Measurements from ENCODE around the gene SLC4A8. TPM values are rescaled to one million over a fixed set of nuclear protein-coding genes. Genes with fewer than 3 reads are reported as not detected.

The SLC4A8 gene
- total and polyA plus RNA-seq, 8 donors = 1.0 to 5.5 (median 2.7) TPM

DNA sequence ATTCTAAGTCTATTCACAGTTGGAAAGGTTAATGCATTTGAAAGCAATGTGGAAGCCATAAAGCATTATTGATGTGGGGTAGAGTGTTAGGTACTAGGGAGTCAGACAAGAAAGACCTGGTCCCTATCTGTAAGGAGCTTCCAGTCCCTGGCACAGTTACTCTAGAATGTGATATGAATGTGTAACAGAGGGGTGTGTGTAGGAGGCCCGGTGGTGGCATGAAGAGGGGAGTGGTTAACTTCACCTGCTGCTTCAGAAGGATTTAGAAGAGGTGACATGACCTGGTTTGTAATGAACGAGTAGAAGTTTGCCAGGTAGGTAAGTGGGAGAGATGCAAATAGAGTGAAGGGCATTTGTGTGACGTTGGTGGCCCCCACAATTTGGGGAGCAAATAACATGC lies 18.3 kb upstream of the SLC4A8 start:
- no peaks in the 10 kb centered on the region for H3K27me3 ChIP-seq
- H3K4me3 ChIP-seq = no peak overlapping the region
- DNase-seq (no peak), ATAC-seq (peak in 1 of 4 donors; percentile 31), FAIRE-seq (no peak)
- intact Hi-C loops (cut with DNase I) = no loop called here
- 62 to 65% methylated on average over 3 of the region's 3 CpGs for WGBS, 2 donors
- no peaks in the 10 kb centered on the region for H3K36me3 ChIP-seq
- H3K4me1 ChIP-seq = no peaks in the 10 kb centered on the region
- H3K27ac ChIP-seq = no peak overlapping the region
- TF ChIP-seq, protein P1, sequence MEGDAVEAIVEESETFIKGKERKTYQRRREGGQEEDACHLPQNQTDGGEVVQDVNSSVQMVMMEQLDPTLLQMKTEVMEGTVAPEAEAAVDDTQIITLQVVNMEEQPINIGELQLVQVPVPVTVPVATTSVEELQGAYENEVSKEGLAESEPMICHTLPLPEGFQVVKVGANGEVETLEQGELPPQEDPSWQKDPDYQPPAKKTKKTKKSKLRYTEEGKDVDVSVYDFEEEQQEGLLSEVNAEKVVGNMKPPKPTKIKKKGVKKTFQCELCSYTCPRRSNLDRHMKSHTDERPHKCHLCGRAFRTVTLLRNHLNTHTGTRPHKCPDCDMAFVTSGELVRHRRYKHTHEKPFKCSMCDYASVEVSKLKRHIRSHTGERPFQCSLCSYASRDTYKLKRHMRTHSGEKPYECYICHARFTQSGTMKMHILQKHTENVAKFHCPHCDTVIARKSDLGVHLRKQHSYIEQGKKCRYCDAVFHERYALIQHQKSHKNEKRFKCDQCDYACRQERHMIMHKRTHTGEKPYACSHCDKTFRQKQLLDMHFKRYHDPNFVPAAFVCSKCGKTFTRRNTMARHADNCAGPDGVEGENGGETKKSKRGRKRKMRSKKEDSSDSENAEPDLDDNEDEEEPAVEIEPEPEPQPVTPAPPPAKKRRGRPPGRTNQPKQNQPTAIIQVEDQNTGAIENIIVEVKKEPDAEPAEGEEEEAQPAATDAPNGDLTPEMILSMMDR (IDR thresholded peaks at IDR 0.05) = no peak
- no peaks in the 10 kb centered on the region for H3K9me3 ChIP-seq

DNA sequence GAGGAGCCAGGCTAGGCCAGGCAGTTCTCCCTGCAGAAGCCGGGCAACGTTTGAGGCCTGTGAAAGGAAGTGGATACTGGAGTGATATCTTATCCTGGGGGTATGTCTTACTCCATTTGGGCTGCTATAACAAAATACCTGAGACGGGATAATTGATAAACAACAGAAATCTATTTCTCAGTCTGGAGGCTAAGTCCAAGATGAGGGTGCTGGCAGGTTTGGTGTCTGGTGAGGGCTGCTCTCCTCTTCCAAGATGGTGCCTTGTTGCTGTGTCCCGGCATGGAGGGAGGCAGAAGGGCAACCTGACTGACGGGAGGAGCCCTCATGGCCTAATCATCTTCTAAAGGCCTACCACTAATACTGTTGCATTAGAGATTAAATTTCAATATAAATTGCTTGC lies 17.8 kb upstream of the SLC4A8 start:
- Histone ChIP-seq H3K27ac (no peak overlapping the region), H3K36me3 (no peaks in the 10 kb centered on the region), H3K4me1 (no peaks in the 10 kb centered on the region), H3K9me3 (no peaks in the 10 kb centered on the region), H3K4me3 (no peak overlapping the region), H3K27me3 (no peaks in the 10 kb centered on the region)
- FAIRE-seq (no peak), DNase-seq (no peak), ATAC-seq (no peak)
- intact Hi-C loops (cut with DNase I) = no loop called here
- TF ChIP-seq, protein P1 (IDR thresholded peaks at IDR 0.05) = no peak
- 94% methylated on average over 5 of the region's 5 CpGs for WGBS, 2 donors

DNA sequence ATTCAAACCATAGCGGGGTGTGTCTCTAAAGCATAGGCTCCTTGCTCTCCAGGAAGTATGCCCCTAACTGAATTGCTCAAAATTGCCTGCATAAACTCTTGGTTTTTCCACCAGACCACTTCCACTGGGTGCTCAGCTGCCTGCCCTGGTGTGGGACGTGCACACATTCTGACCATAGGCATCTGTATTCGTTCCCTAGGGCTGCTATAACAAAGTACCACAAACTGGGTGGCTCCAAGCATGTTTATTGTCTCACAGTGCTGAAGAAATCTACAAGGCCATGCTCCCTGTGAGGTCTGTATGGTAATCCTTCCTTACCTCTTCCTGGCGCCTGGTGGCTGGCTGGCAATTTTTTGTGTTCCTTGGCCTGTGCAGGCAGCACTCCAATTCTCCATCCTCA lies 17.0 kb upstream of the SLC4A8 start:
- 66 to 70% methylated on average over 4 of the region's 4 CpGs for WGBS, 2 donors
- Histone ChIP-seq H3K9me3 (no peaks in the 10 kb centered on the region), H3K4me1 (no peaks in the 10 kb centered on the region), H3K4me3 (no peak overlapping the region), H3K27ac (no peak overlapping the region), H3K27me3 (no peaks in the 10 kb centered on the region), H3K36me3 (no peaks in the 10 kb centered on the region)
- TF ChIP-seq, protein P1 (IDR thresholded peaks at IDR 0.05) = no peak
- FAIRE-seq (no peak), ATAC-seq (no peak), DNase-seq (no peak)
- intact Hi-C loops (cut with DNase I) = no loop called here

DNA sequence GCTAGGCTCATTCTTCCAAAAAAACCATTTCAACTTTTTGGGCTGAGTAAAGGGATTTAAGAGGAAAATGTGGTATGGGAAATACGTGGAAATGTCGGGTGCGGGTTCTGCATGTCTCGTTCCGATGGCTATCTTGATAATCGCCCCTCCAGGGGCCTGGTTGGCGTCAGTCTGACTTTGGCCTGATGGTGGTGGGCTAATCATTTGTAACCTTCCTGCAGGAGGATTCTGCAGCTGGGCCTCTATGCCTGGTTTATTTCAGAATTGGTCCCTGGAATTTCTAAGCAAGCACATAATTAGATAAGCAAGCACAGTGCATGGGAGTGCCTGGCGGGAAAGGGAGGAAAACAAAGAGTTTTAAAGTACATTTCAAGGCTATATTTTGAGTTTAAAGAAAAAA lies 14.8 kb upstream of the SLC4A8 start:
- WGBS, 2 donors = 88 to 90% methylated on average over 8 of the region's 8 CpGs
- no peak for ATAC-seq
- Histone ChIP-seq H3K36me3 (no peaks in the 10 kb centered on the region), H3K4me3 (no peak overlapping the region), H3K27me3 (no peaks in the 10 kb centered on the region), H3K9me3 (no peaks in the 10 kb centered on the region), H3K4me1 (no peaks in the 10 kb centered on the region), H3K27ac (no peak overlapping the region)
- no peak for FAIRE-seq
- TF ChIP-seq, protein P1 (IDR thresholded peaks at IDR 0.05) = no peak
- intact Hi-C loops (cut with DNase I) = no loop called here
- DNase-seq = no peak

DNA sequence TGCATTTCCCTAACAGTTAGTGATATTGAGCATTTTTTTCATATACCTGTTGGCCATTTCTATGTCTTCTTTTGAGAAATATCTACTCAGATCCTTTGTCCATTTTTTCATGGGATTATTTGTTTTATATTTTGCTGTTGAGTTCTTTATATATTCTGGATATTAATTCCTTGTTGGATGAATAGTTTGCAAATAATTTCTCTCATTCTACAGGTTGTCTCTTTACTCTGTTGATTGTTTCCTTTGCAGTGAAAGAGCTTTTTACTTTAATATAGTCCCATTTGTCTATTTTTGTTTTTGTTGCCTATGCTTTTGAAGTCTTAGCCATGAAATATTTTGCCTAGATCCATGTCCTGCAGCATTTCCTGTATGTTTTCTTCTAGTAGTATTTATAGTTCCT lies 11.5 kb upstream of the SLC4A8 start:
- TF ChIP-seq, protein P1 (IDR thresholded peaks at IDR 0.05) = no peak
- no peak for DNase-seq
- Histone ChIP-seq H3K27ac (no peak overlapping the region), H3K36me3 (no peaks in the 10 kb centered on the region), H3K9me3 (no peaks in the 10 kb centered on the region), H3K4me3 (no peak overlapping the region), H3K27me3 (no peaks in the 10 kb centered on the region), H3K4me1 (no peaks in the 10 kb centered on the region)
- intact Hi-C loops (cut with DNase I) = no loop called here
- ATAC-seq = no peak
- peak; percentile 5 for FAIRE-seq

All from pancreas (tissue), 10 donors.